Progenitor cell of endocrine pancreas (in vitro differentiated cells): ENCODE results near the gene ITPKC. TPM values are rescaled to one million over a fixed set of nuclear protein-coding genes. Genes with fewer than 3 reads are reported as not detected.
A peak's percentile ranks its signal among the peaks of the same experiment; 100 is the strongest.

Experiments used
- DNase-seq: peaks from one replicate; pipeline ENCODE4 v3.0.0; 2021; ENCODE audit warnings: low spot score; ENCODE audit not compliant: unreplicated experiment
- H3K27ac Mint-ChIP-seq: 2 replicates; pipeline ENCODE4 v1.8.0; 2021; ENCODE audit warnings: mild to moderate bottlenecking, moderate library complexity, mixed read lengths
- H3K27me3 Mint-ChIP-seq: 2 replicates; pipeline ENCODE4 v1.8.0; 2021; ENCODE audit warnings: mixed read lengths
- H3K36me3 Mint-ChIP-seq: 2 replicates; pipeline ENCODE4 v1.8.0; 2022; ENCODE audit warnings: mixed read lengths; ENCODE audit not compliant: insufficient read depth
- H3K4me1 Mint-ChIP-seq: 2 replicates; pipeline ENCODE4 v1.8.0; 2021; ENCODE audit warnings: low read depth, mixed read lengths
- H3K4me3 Mint-ChIP-seq: 2 replicates; pipeline ENCODE4 v1.8.0; 2021; ENCODE audit warnings: low read depth, mild to moderate bottlenecking, moderate library complexity, mixed read lengths
- H3K9me3 Mint-ChIP-seq: 2 replicates; pipeline ENCODE4 v1.8.0; 2021; ENCODE audit warnings: low read depth, mixed read lengths
- CTCF ChIP-seq: fragments of 200-600 bp; sonication (generic); IDR thresholded peaks from one replicate; pipeline ENCODE4 v1.5.0; 2021; ENCODE audit warnings: antibody characterized with exemption, mild to moderate bottlenecking; ENCODE audit not compliant: unreplicated experiment
- total RNA-seq: library from RNA; stranded (reverse); gene quantifications from 2 replicates; pipeline ENCODE4 v1.2.1, GENCODE V29; 2021

The ITPKC gene
- total RNA-seq, 1 donor from 2014 or later = 20.1 TPM

GRCh38 chr19:40686882-40687524, 29.9 kb upstream of the ITPKC start:
- peaks cover 8% of the 10 kb centered on the region for H3K36me3 Mint-ChIP-seq
- no peaks in the 10 kb centered on the region for H3K4me1 Mint-ChIP-seq
- H3K4me3 Mint-ChIP-seq = no peak overlapping the region
- H3K27ac Mint-ChIP-seq = no peak overlapping the region
- no peak for DNase-seq
- no peaks in the 10 kb centered on the region for H3K27me3 Mint-ChIP-seq
- TF ChIP-seq CTCF = no peak
- no peaks in the 10 kb centered on the region for H3K9me3 Mint-ChIP-seq

- no peaks in the 10 kb centered on the region for H3K4me1 Mint-ChIP-seq
- no peak overlapping the region for H3K27ac Mint-ChIP-seq
- peaks cover 10% of the 10 kb centered on the region for H3K36me3 Mint-ChIP-seq
- H3K27me3 Mint-ChIP-seq = no peaks in the 10 kb centered on the region
- no peaks in the 10 kb centered on the region for H3K9me3 Mint-ChIP-seq
- no peak for TF ChIP-seq CTCF
- DNase-seq = no peak
- H3K4me3 Mint-ChIP-seq = no peak overlapping the region
Measured at GRCh38 chr19:40687525-40688016, 29.3 kb upstream of the ITPKC start.

GRCh38 chr19:40688309-40688708, 28.6 kb upstream of the ITPKC start:
- DNase-seq = no peak
- TF ChIP-seq CTCF = no peak
- Mint-ChIP-seq H3K4me1 (no peaks in the 10 kb centered on the region), H3K9me3 (no peaks in the 10 kb centered on the region), H3K27me3 (no peaks in the 10 kb centered on the region), H3K27ac (no peak overlapping the region), H3K4me3 (no peak overlapping the region), H3K36me3 (peaks cover 12% of the 10 kb centered on the region)

- H3K4me3 Mint-ChIP-seq = no peak overlapping the region
- TF ChIP-seq CTCF = no peak
- no peak overlapping the region for H3K27ac Mint-ChIP-seq
- no peaks in the 10 kb centered on the region for H3K27me3 Mint-ChIP-seq
- peaks cover 12% of the 10 kb centered on the region for H3K36me3 Mint-ChIP-seq
- H3K4me1 Mint-ChIP-seq = no peaks in the 10 kb centered on the region
- H3K9me3 Mint-ChIP-seq = no peaks in the 10 kb centered on the region
- DNase-seq = no peak
Measured at GRCh38 chr19:40688987-40689338, 27.9 kb upstream of the ITPKC start.

- no peaks in the 10 kb centered on the region for H3K4me1 Mint-ChIP-seq
- DNase-seq = no peak
Measured at GRCh38 chr19:40689339-40690049, 27.4 kb upstream of the ITPKC start.

More at GRCh38 chr19:40689339-40690049, 27.4 kb upstream of the ITPKC start:
- Mint-ChIP-seq H3K36me3 (peaks cover 14% of the 10 kb centered on the region), H3K9me3 (no peaks in the 10 kb centered on the region), H3K4me3 (peak overlapping the region; percentile 60), H3K27ac (no peak overlapping the region), H3K27me3 (no peaks in the 10 kb centered on the region)
- TF ChIP-seq CTCF = no peak
